GM21723 (cell line): Measurements from ENCODE around the gene SPAG9.
"Not testable (repeated sequence)": the region's sequence is repeated elsewhere in the genome, so short reads cannot be mapped to it uniquely, and the experiment has no call there.

ENCODE experiments used
- ATAC-seq: cut with Tn5 transposase; IDR thresholded peaks from one replicate; pipeline ENCODE4 v1.9.1; 2021; ENCODE audit warnings: mild to moderate bottlenecking, moderate library complexity; ENCODE audit not compliant: unreplicated experiment

SPAG9 gene

GRCh38 chr17:51097708-51098446, 22.8 kb downstream of the SPAG9 start:
- no peak for ATAC-seq

- ATAC-seq: no peak
Measured at GRCh38 chr17:51091635-51092034, 29.0 kb downstream of the SPAG9 start.

GRCh38 chr17:51088868-51089267, 31.8 kb downstream of the SPAG9 start:
- ATAC-seq: not testable (repeated sequence)

- ATAC-seq: no peak
Measured at GRCh38 chr17:51088287-51088686, 32.4 kb downstream of the SPAG9 start.

GRCh38 chr17:51087072-51087757, 33.5 kb downstream of the SPAG9 start:
- ATAC-seq: no peak

- no peak for ATAC-seq
Measured at GRCh38 chr17:51085150-51085805, 35.4 kb downstream of the SPAG9 start.

- no peak for ATAC-seq
Measured at GRCh38 chr17:51083981-51084380, 36.7 kb downstream of the SPAG9 start.

- ATAC-seq: not testable (repeated sequence)
Measured at GRCh38 chr17:51083364-51083763, 37.3 kb downstream of the SPAG9 start.

GRCh38 chr17:51079049-51079448, 41.6 kb downstream of the SPAG9 start:
- no peak for ATAC-seq

GRCh38 chr17:51078009-51078592, 42.6 kb downstream of the SPAG9 start:
- no peak for ATAC-seq

- no peak for ATAC-seq
Measured at GRCh38 chr17:51076821-51077220, 43.8 kb downstream of the SPAG9 start.

GRCh38 chr17:51071556-51071955, 49.1 kb downstream of the SPAG9 start:
- ATAC-seq: no peak

GRCh38 chr17:51065466-51065865, 55.2 kb downstream of the SPAG9 start:
- no peak for ATAC-seq

- ATAC-seq: no peak
Measured at GRCh38 chr17:51064061-51064735, 56.5 kb downstream of the SPAG9 start.

GRCh38 chr17:51060396-51060795, 60.3 kb downstream of the SPAG9 start:
- ATAC-seq: no peak

GRCh38 chr17:51059781-51060180, 60.9 kb downstream of the SPAG9 start:
- ATAC-seq: no peak

GRCh38 chr17:51057534-51057933, 63.1 kb downstream of the SPAG9 start:
- ATAC-seq: no peak

GRCh38 chr17:51056813-51057510, 63.7 kb downstream of the SPAG9 start:
- peak; percentile 79 for ATAC-seq

GRCh38 chr17:51054748-51055147, 65.9 kb downstream of the SPAG9 start:
- no peak for ATAC-seq

- ATAC-seq: no peak
Measured at GRCh38 chr17:51052235-51052634, 68.4 kb downstream of the SPAG9 start.
